K562 (cell line): ENCODE measurements around the gene DDT. TPM values are rescaled to one million over a fixed set of nuclear protein-coding genes. Genes with fewer than 3 reads are reported as not detected.

Source experiments
- ARID1B ChIP-seq: fragments of 450-650 bp; IDR thresholded peaks from 2 replicates; pipeline ENCODE4 v1.6.1; 2016; ENCODE audit warnings: antibody characterized with exemption, mild to moderate bottlenecking, inconsistent platforms
- ATF1 ChIP-seq, 2 experiments: fragments of 450-650 bp in 1 of 2; IDR thresholded peaks; 2 replicates each; pipeline ENCODE4 v1.6.1; 2016; ENCODE audit warnings: missing compliant biosample characterization in 1 of 2, missing genetic modification characterization in 1 of 2
- CBFA2T2 ChIP-seq: fragments of 450-650 bp; conservative IDR thresholded peaks from 2 replicates; pipeline ENCODE4 v1.6.1; 2017; ENCODE audit warnings: mild to moderate bottlenecking
- ELK1 ChIP-seq: sonication (generic); formaldehyde crosslinking; IDR thresholded peaks from 2 replicates; pipeline ENCODE4 v1.8.1; 2022; ENCODE audit warnings: missing genetic modification reagents
- HDGF ChIP-seq: fragments of 450-650 bp; IDR thresholded peaks from 2 replicates; pipeline ENCODE4 v1.6.1; 2016
- HMBOX1 ChIP-seq: sonication (generic); IDR thresholded peaks from 2 replicates; pipeline ENCODE4 v1.6.1; 2016
- MTA3 ChIP-seq: fragments of 450-650 bp; formaldehyde crosslinking; IDR thresholded peaks from 2 replicates; pipeline ENCODE4 v1.6.1; 2017; ENCODE audit warnings: mild to moderate bottlenecking, borderline replicate concordance
- RBM25 ChIP-seq: fragments of 200-400 bp; formaldehyde crosslinking; IDR thresholded peaks from 2 replicates; pipeline ENCODE4 v1.6.1; 2018; ENCODE audit warnings: low read length, low read depth, moderate library complexity; ENCODE audit not compliant: severe bottlenecking
- RCOR1 ChIP-seq, 2 experiments: IDR thresholded peaks; 2 replicates each; pipeline ENCODE4 v1.6.1; 2012; ENCODE audit warnings: low read depth in 2 of 2, low read length in 2 of 2, borderline replicate concordance in 1 of 2, improper control_type of control experiment in 1 of 2
- SRF ChIP-seq, 2 experiments: fragments of 250-450, 450-650 bp in 1 of 2; sonication (Bioruptor Pico) in 1 of 2; sonication (generic) in 1 of 2; formaldehyde crosslinking; IDR thresholded peaks; 2 replicates each; pipeline versions ENCODE4 v1.5.0 to v1.5.1; 2020 to 2022; ENCODE audit warnings: mild to moderate bottlenecking in 1 of 2, missing genetic modification reagents in 1 of 2
- ZNF12 ChIP-seq: sonication (generic); formaldehyde crosslinking; IDR thresholded peaks from 2 replicates; pipeline ENCODE4 v1.4.0; 2020; ENCODE audit warnings: mild to moderate bottlenecking, missing genetic modification reagents
- ZNF121 ChIP-seq: sonication (generic); formaldehyde crosslinking; conservative IDR thresholded peaks from 2 replicates; pipeline ENCODE4 v1.8.0; 2022; ENCODE audit warnings: missing genetic modification reagents
- ZNF175 ChIP-seq: fragments of 200-800 bp; sonication (Bioruptor generic); IDR thresholded peaks from 2 replicates; pipeline ENCODE4 v1.6.1; 2016; ENCODE audit warnings: low read depth, mild to moderate bottlenecking, missing genetic modification characterization, missing compliant biosample characterization
- ZNF224 ChIP-seq: sonication (generic); formaldehyde crosslinking; IDR thresholded peaks from 2 replicates; pipeline ENCODE4 v1.8.0; 2022; ENCODE audit warnings: mild to moderate bottlenecking, missing genetic modification reagents
- ZNF644 ChIP-seq: fragments of 200-800 bp; sonication (Bioruptor generic); IDR thresholded peaks from 2 replicates; pipeline ENCODE4 v1.6.1; 2016; ENCODE audit warnings: low read depth, missing genetic modification characterization, missing compliant biosample characterization
- ZNF75A ChIP-seq: fragments of 450-650 bp; formaldehyde crosslinking; IDR thresholded peaks from 2 replicates; pipeline ENCODE4 v1.4.0; 2020; ENCODE audit warnings: mild to moderate bottlenecking
- polyA plus RNA-seq, 8 experiments: library from polyadenylated mRNA; depleted of rRNA in 4 of 8; stranded (reverse) in 5 of 8; unstranded in 3 of 8; fragments of >200 nt; fragmentation: Nextera tagmentation in 2 of 8; fragmentation: Illumina TruSeq in 1 of 8; extraction: Ambion mirVana in 2 of 8; extraction: Trizol in 1 of 8; gene quantifications; 2 replicates each; pipeline versions ENCODE4 v1.2.1 to v1.2.3, GENCODE V29; 2011 to 2014; ENCODE audit warnings: inconsistent platforms in 1 of 8, missing spikeins in 1 of 8
- total RNA-seq, 7 experiments: library from RNA; depleted of rRNA in 6 of 7; stranded (reverse); fragments of >200 nt in 6 of 7; fragmentation: Illumina TruSeq in 2 of 7; extraction: Trizol in 2 of 7; gene quantifications; 2 replicates each; pipeline versions ENCODE4 v1.2.1 to v1.2.3, GENCODE V29; 2011 to 2021; ENCODE audit warnings: low replicate concordance in 1 of 7

Gene DDT
- total and polyA plus RNA-seq, 9 of the 15 experiments (the other 6 are each of a cell fraction or from before 2014, with no cell fraction given): 24.0 to 209 (median 63.2) TPM

GRCh38 chr22:24009227-24010017 is 35.2 kb upstream of the DDT start (continued):
- TF ChIP-seq MTA3 (no peak), RBM25 (no peak), ELK1 (no peak), ZNF644 (tag) (no peak), RCOR1 (IDR thresholded peaks at IDR 0.05; ENCODE audit: borderline replicate concordance in 1 of 2, low read depth in 2 of 2, low read length in 2 of 2) (0 out of 4 replicates have a peak, but pooled peaks of 1 of the 2 experiments have one; percentile 36), HDGF (no peak), ZNF75A (no peak), ARID1B (peak; percentile 66), HMBOX1 (no peak), ZNF121 (CRISPR knock-in tag) (no peak), CBFA2T2 (peak; percentile 56), ZNF175 (CRISPR knock-in tag) (no peak), ZNF224 (no peak), ATF1 (CRISPR knock-in tag; IDR thresholded peaks at IDR 0.05) (no peak), ATF1 (tag; IDR thresholded peaks at IDR 0.05) (no peak), ZNF12 (no peak), SRF (CRISPR knock-in tag; IDR thresholded peaks at IDR 0.05) (no peak)
